H1 (cell line): ENCODE results near the gene TNFSF18. TPM values are rescaled to one million over a fixed set of nuclear protein-coding genes. Genes with fewer than 3 reads are reported as not detected.

Experiments
- CTCF ChIA-PET: fragments of 300-600 bp; sonication (Branson Sonifier 250); formaldehyde crosslinking; loops from one replicate; lab custom pipeline; 2021; ENCODE audit not compliant: partially characterized antibody; lab: Charles Lee
- POLR2A ChIA-PET: fragments of 300-600 bp; sonication (Branson Sonifier 250); formaldehyde crosslinking; loops from one replicate; lab custom pipeline; 2021; ENCODE audit warnings: inconsistent platforms; ENCODE audit not compliant: partially characterized antibody; lab: Charles Lee
- DNase-seq, 2 experiments: peaks; one replicate each; pipeline versions ENCODE4 v3.0.0 to v3.0.0-alpha.2; 2010 to 2022; ENCODE audit warnings: low spot score in 2 of 2, low read depth in 1 of 2, mixed read lengths in 1 of 2
- FAIRE-seq: peaks from 2 replicates; lab custom pipeline; 2011; peaks lifted over from hg19 to GRCh38; lab: Jason Lieb, UNC
- H2AFZ ChIP-seq: 2 replicates; pipeline ENCODE4 v1.8.1; 2012; ENCODE audit warnings: low read length, inconsistent platforms
- H2AK5ac ChIP-seq: 2 replicates; pipeline ENCODE4 v1.6.1; 2013; ENCODE audit warnings: low read depth, low read length
- H2BK120ac ChIP-seq: replicated peaks from 2 replicates; pipeline ENCODE3; 2013; ENCODE audit warnings: low read depth, low read length, inconsistent platforms
- H2BK12ac ChIP-seq: 2 replicates; pipeline ENCODE4 v1.6.1; 2013; ENCODE audit warnings: low read depth, low read length
- H2BK15ac ChIP-seq: 2 replicates; pipeline ENCODE4 v1.6.1; 2013; ENCODE audit warnings: low read length
- H2BK20ac ChIP-seq: 2 replicates; pipeline ENCODE4 v1.6.1; 2013; ENCODE audit warnings: low read length
- H2BK5ac ChIP-seq: 2 replicates; pipeline ENCODE4 v1.6.1; 2013; ENCODE audit warnings: low read depth, low read length
- H3K14ac ChIP-seq: 2 replicates; pipeline ENCODE4 v1.6.1; 2013; ENCODE audit warnings: inconsistent platforms; ENCODE audit not compliant: insufficient read length
- H3K18ac ChIP-seq: 2 replicates; pipeline ENCODE4 v1.6.1; 2013; ENCODE audit warnings: low read length; ENCODE audit errors: extremely low read depth
- H3K23ac ChIP-seq: 2 replicates; pipeline ENCODE4 v1.6.1; 2013; ENCODE audit warnings: inconsistent platforms; ENCODE audit not compliant: insufficient read length
- H3K23me2 ChIP-seq: 2 replicates; pipeline ENCODE4 v1.6.1; 2013; ENCODE audit warnings: low read depth, low read length
- H3K27ac ChIP-seq: 2 replicates; pipeline ENCODE4 v1.6.1; 2011; ENCODE audit warnings: low read depth, low read length, inconsistent platforms
- H3K27me3 ChIP-seq, 4 experiments: replicated peaks in 1 of 4; 1 replicate in 1 of 4; 2 replicates in 3 of 4; pipeline versions ENCODE4 v1.6.1 to v1.8.1; 2011 to 2013; ENCODE audit warnings: low read length in 3 of 4, mild to moderate bottlenecking in 3 of 4, inconsistent platforms in 2 of 4, mixed read lengths in 2 of 4, moderate library complexity in 1 of 4; ENCODE audit not compliant: control insufficient read depth in 3 of 4, insufficient read depth in 3 of 4; ENCODE audit errors: extremely low read depth in 1 of 4
- H3K36me3 ChIP-seq, 4 experiments: 2 replicates each; pipeline versions ENCODE4 v1.6.1 to v1.8.1; 2011 to 2013; ENCODE audit warnings: mild to moderate bottlenecking in 4 of 4, low read length in 3 of 4, moderate library complexity in 2 of 4, control low read depth in 1 of 4, inconsistent platforms in 1 of 4; ENCODE audit not compliant: insufficient read depth in 4 of 4, control insufficient read depth in 2 of 4
- H3K4ac ChIP-seq: replicated peaks from 2 replicates; pipeline ENCODE3; 2013; ENCODE audit warnings: low read length, low read depth, mixed read lengths, inconsistent platforms; ENCODE audit not compliant: insufficient read length
- H3K4me1 ChIP-seq, 4 experiments: replicated peaks in 1 of 4; 1 replicate in 1 of 4; 2 replicates in 3 of 4; pipeline versions ENCODE4 v1.6.1 to v1.8.1; 2011 to 2013; ENCODE audit warnings: low read length in 3 of 4, inconsistent platforms in 2 of 4, mixed read lengths in 1 of 4; ENCODE audit not compliant: insufficient read depth in 4 of 4, control insufficient read depth in 3 of 4
- H3K4me2 ChIP-seq, 2 experiments: 2 replicates each; pipeline versions ENCODE4 v1.6.1 to v1.8.1; 2011 to 2013; ENCODE audit warnings: low read depth in 2 of 2, low read length in 2 of 2, control low read depth in 1 of 2, inconsistent platforms in 1 of 2, mild to moderate bottlenecking in 1 of 2; ENCODE audit not compliant: insufficient read depth in 1 of 2
- H3K4me3 ChIP-seq, 4 experiments: fragments of 200-600, 300-600 bp in 1 of 4; sonication (generic), shearing (Covaris generic), sonication (Bioruptor Twin) in 1 of 4; 2 replicates each; pipeline versions ENCODE4 v1.5.1 to v1.8.1; 2011 to 2016; ENCODE audit warnings: low read length in 4 of 4, low read depth in 3 of 4, control low read depth in 2 of 4, inconsistent platforms in 2 of 4, mild to moderate bottlenecking in 2 of 4, mixed read lengths in 1 of 4, moderate library complexity in 1 of 4; ENCODE audit not compliant: insufficient read depth in 2 of 4; ENCODE audit errors: extremely low read depth in 1 of 4
- H3K56ac ChIP-seq: replicated peaks from 2 replicates; pipeline ENCODE3; 2013; ENCODE audit warnings: low read depth, mild to moderate bottlenecking, mixed read lengths, low read length, inconsistent platforms; ENCODE audit not compliant: insufficient read length
- H3K79me1 ChIP-seq: 2 replicates; pipeline ENCODE4 v1.6.1; 2013; ENCODE audit warnings: low read depth, low read length, control low read depth
- H3K79me2 ChIP-seq, 2 experiments: 2 replicates each; pipeline versions ENCODE4 v1.6.1 to v1.8.1; 2012 to 2013; ENCODE audit warnings: low read length in 2 of 2, mild to moderate bottlenecking in 2 of 2, inconsistent platforms in 1 of 2; ENCODE audit not compliant: insufficient read depth in 2 of 2, control insufficient read depth in 1 of 2
- H3K9ac ChIP-seq, 4 experiments: replicated peaks in 1 of 4; 1 replicate in 1 of 4; 2 replicates in 3 of 4; pipeline versions ENCODE4 v1.6.1 to v1.8.1; 2011 to 2013; ENCODE audit warnings: low read depth in 3 of 4, low read length in 3 of 4, control low read depth in 2 of 4, mild to moderate bottlenecking in 2 of 4, moderate library complexity in 2 of 4, inconsistent platforms in 1 of 4; ENCODE audit errors: extremely low read depth in 1 of 4
- H3K9me3 ChIP-seq, 2 experiments: 2 replicates each; pipeline versions ENCODE4 v1.6.1 to v1.8.1; 2012 to 2013; ENCODE audit warnings: mild to moderate bottlenecking in 2 of 2, moderate library complexity in 2 of 2, control low read depth in 1 of 2, inconsistent platforms in 1 of 2, low read depth in 1 of 2, low read length in 1 of 2, mixed read lengths in 1 of 2; ENCODE audit not compliant: insufficient read depth in 2 of 2
- H4K20me1 ChIP-seq, 2 experiments: replicated peaks in 1 of 2; 2 replicates each; pipeline versions ENCODE3 to v1.8.1; 2011 to 2013; ENCODE audit warnings: inconsistent platforms in 2 of 2, low read length in 2 of 2, mild to moderate bottlenecking in 1 of 2; ENCODE audit not compliant: insufficient read depth in 2 of 2, control insufficient read depth in 1 of 2
- H4K5ac ChIP-seq: 2 replicates; pipeline ENCODE4 v1.6.1; 2013; ENCODE audit warnings: low read length, low read depth, mixed read lengths, inconsistent platforms; ENCODE audit not compliant: insufficient read length
- H4K8ac ChIP-seq: 2 replicates; pipeline ENCODE4 v1.8.0; 2013; ENCODE audit warnings: mild to moderate bottlenecking, moderate library complexity, low read length, inconsistent platforms; ENCODE audit not compliant: insufficient read depth; ENCODE audit errors: extremely low read depth
- H4K91ac ChIP-seq: replicated peaks from 2 replicates; pipeline ENCODE3; 2013; ENCODE audit warnings: low read length, mixed read lengths, inconsistent platforms; ENCODE audit not compliant: insufficient read length
- CHD1 ChIP-seq: IDR thresholded peaks from 2 replicates; pipeline ENCODE4 v1.6.1; 2012; ENCODE audit warnings: low read depth, low read length, improper control_type of control experiment
- CREB1 ChIP-seq: IDR thresholded peaks from 2 replicates; pipeline ENCODE4 v1.6.1; 2012; ENCODE audit warnings: inconsistent platforms
- PHF8 ChIP-seq: fragments of 200-600 bp; sonication (generic); conservative IDR thresholded peaks from 2 replicates; pipeline ENCODE4 v1.7.1; 2012; ENCODE audit warnings: low read depth, mild to moderate bottlenecking, inconsistent platforms, low read length, moderate library complexity
- RAD21 ChIP-seq, 2 experiments: IDR thresholded peaks in 1 of 2; conservative IDR thresholded peaks in 1 of 2; 2 replicates each; pipeline ENCODE4 v1.6.1; 2011; ENCODE audit warnings: low read depth in 2 of 2, low read length in 2 of 2, improper control_type of control experiment in 1 of 2, inconsistent platforms in 1 of 2, mild to moderate bottlenecking in 1 of 2, moderate library complexity in 1 of 2
- SIRT6 ChIP-seq: IDR thresholded peaks from one replicate; pipeline ENCODE4 v1.7.1; 2012; ENCODE audit warnings: low read length, inconsistent platforms
- TCF12 ChIP-seq: IDR thresholded peaks from 2 replicates; pipeline ENCODE4 v1.6.1; 2011; ENCODE audit warnings: low read depth, mild to moderate bottlenecking, low read length
- ZNF274 ChIP-seq: IDR thresholded peaks from 2 replicates; pipeline ENCODE4 v1.7.0; 2012; ENCODE audit warnings: low read length, borderline replicate concordance; ENCODE audit errors: extremely low read depth
- WGBS, 2 experiments: shearing (Covaris generic) in 1 of 2; methylation state at CpG; one replicate each; pipeline versions ENCODE4 v1.1.6 to v1.1.7; 2013 to 2015; ENCODE audit warnings: low lambda C conversion rate in 2 of 2, mixed read lengths in 2 of 2, inconsistent platforms in 1 of 2, low coverage in 1 of 2, missing lambda C conversion rate in 1 of 2; ENCODE audit not compliant: insufficient replicate concordance in 2 of 2, insufficient coverage in 1 of 2, insufficient read length in 1 of 2; ENCODE audit errors: extremely low coverage in 1 of 2, missing lambda C conversion rate in 1 of 2; 5-methylcytosine and 5-hydroxymethylcytosine counted together
- polyA plus RNA-seq, 7 experiments: library from polyadenylated mRNA; depleted of rRNA in 3 of 7; stranded (reverse) in 5 of 7; unstranded in 2 of 7; fragments of >200 nt in 5 of 7; fragments of 200-250 nt in 2 of 7; gene quantifications; 1 replicate in 5 of 7; 2 replicates in 1 of 7; 4 replicates in 1 of 7; pipeline versions ENCODE4 v1.2.1 to v1.2.3, GENCODE V29; 2011 to 2013; ENCODE audit warnings: missing spikeins in 2 of 7, mixed read lengths in 2 of 7
- total RNA-seq: library from RNA; stranded (reverse); fragmentation: NEBNext Ultra II Directional; extraction: Animal tissue kit (Norgen Biotek cat#: 25700); gene quantifications from 2 replicates; pipeline ENCODE4 v1.2.1, GENCODE V29; 2021
- TF ChIP-seq, protein P1 (sequence below): IDR thresholded peaks from 2 replicates; pipeline ENCODE4 v1.6.1; 2011; ENCODE audit warnings: low read length, improper control_type of control experiment
- TF ChIP-seq, protein P2 (sequence below): IDR thresholded peaks from 2 replicates; pipeline ENCODE4 v1.6.1; 2011; ENCODE audit warnings: low read depth, mild to moderate bottlenecking, low read length; ENCODE audit not compliant: insufficient read depth

TNFSF18 gene
- total and polyA plus RNA-seq, 2 of the 8 experiments (the other 6 are each of a cell fraction or from before 2014, with no cell fraction given), result not detected

DNA sequence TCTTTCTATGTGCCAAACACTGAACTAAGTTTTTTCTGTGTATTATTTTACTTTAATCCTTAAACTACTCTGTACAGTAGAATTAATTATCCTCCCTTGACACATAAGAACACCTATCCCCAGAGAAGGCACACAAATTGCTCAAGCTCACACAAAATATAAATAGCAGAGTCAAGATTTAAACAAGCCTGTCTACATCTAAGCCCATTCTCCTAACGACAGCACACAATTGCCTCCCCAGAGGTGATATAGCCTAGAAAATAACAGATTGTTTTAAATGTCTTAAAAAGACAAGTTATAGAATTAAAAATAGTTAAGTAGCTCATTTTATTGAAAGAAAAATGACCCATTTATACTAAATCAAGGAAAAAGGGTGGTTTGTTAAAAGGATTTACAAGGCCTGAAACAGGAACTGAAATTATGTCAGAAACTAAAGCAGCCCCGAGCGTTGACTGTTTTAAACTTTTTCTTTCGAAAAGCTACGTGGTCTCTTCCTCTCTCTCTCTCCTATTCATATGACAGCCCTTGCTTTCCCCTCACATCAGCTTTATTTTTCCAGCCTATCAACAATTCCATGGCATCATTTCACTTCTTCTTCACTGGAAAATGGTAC lies 30.5 kb downstream of the TNFSF18 start:
- no peaks in the 10 kb centered on the region for H3K79me1 ChIP-seq
- CTCF ChIA-PET, result interaction anchor here (0.8 kb wide), 1 partner anchor 175 kb away, joined by 3 read pairs; no protein-coding TSS in a partner anchor
- H3K18ac ChIP-seq, result no peak overlapping the region
- H3K27ac ChIP-seq, result no peak overlapping the region
- POLR2A ChIA-PET, result no interaction called here
- H4K8ac ChIP-seq, result no peak overlapping the region
- no peak overlapping the region for H4K91ac ChIP-seq
- H4K5ac ChIP-seq, result no peak overlapping the region
- H4K20me1 ChIP-seq, result no peaks in the 10 kb centered on the region
- no peak overlapping the region for H3K4ac ChIP-seq
- no peaks in the 10 kb centered on the region for H3K27me3 ChIP-seq
- no peak overlapping the region for H3K9ac ChIP-seq
- no peak overlapping the region for H3K14ac ChIP-seq
- H2AFZ ChIP-seq, result no peak overlapping the region
- H2BK5ac ChIP-seq, result no peak overlapping the region
- no peak overlapping the region for H2BK120ac ChIP-seq
- no peaks in the 10 kb centered on the region for H3K4me1 ChIP-seq
- FAIRE-seq (no peak), DNase-seq (no peak)
- H3K4me2 ChIP-seq, result no peak overlapping the region
- TF ChIP-seq, protein P1, sequence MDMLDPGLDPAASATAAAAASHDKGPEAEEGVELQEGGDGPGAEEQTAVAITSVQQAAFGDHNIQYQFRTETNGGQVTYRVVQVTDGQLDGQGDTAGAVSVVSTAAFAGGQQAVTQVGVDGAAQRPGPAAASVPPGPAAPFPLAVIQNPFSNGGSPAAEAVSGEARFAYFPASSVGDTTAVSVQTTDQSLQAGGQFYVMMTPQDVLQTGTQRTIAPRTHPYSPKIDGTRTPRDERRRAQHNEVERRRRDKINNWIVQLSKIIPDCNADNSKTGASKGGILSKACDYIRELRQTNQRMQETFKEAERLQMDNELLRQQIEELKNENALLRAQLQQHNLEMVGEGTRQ, result no peak
- TF ChIP-seq, protein P2, sequence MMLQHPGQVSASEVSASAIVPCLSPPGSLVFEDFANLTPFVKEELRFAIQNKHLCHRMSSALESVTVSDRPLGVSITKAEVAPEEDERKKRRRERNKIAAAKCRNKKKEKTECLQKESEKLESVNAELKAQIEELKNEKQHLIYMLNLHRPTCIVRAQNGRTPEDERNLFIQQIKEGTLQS, result no peak
- TF ChIP-seq SIRT6, result no peak
- TF ChIP-seq PHF8, result no peak
- TF ChIP-seq ZNF274, result no peak
- no peak for TF ChIP-seq CREB1
- TF ChIP-seq CHD1, result no peak
- no peak for TF ChIP-seq TCF12
- TF ChIP-seq RAD21 (IDR thresholded peaks at IDR 0.05 in 1 of 2, conservative IDR thresholded peaks at IDR 0.05 in 1 of 2; ENCODE audit: low read depth in 2 of 2, low read length in 2 of 2), result no peak
- no peak overlapping the region for H2BK15ac ChIP-seq
- H3K56ac ChIP-seq, result no peak overlapping the region
- no peak overlapping the region for H2AK5ac ChIP-seq
- H2BK12ac ChIP-seq, result no peak overlapping the region
- no peak overlapping the region for H3K4me3 ChIP-seq
- H3K79me2 ChIP-seq, result no peaks in the 10 kb centered on the region
- no peak overlapping the region for H2BK20ac ChIP-seq
- H3K23ac ChIP-seq, result no peak overlapping the region
- WGBS, 2 experiments, result 90% methylated on average over 5 of the region's 5 CpGs; no CpG with 5 or more reads in 1 of the 2 experiments
- H3K36me3 ChIP-seq, result no peaks in the 10 kb centered on the region
- no peaks in the 10 kb centered on the region for H3K23me2 ChIP-seq
- no peaks in the 10 kb centered on the region for H3K9me3 ChIP-seq
